Hepatic stellate cell (primary cell): ENCODE measurements around the gene NKX1-1.

Experiments used
- DNase-seq: peaks from one replicate; pipeline ENCODE4 v3.0.0; 2011; ENCODE audit warnings: low spot score

NKX1-1 gene

GRCh38 chr4:1385373-1386340 is 20.6 kb downstream of the NKX1-1 start:
- DNase-seq: no peak

- DNase-seq: no peak
Measured at GRCh38 chr4:1384675-1385372, 21.4 kb downstream of the NKX1-1 start.

- DNase-seq: no peak
Measured at GRCh38 chr4:1383728-1384591, 22.3 kb downstream of the NKX1-1 start.

GRCh38 chr4:1382776-1383727 is 23.2 kb downstream of the NKX1-1 start:
- no peak for DNase-seq

GRCh38 chr4:1381944-1382541 is 24.2 kb downstream of the NKX1-1 start:
- DNase-seq: no peak

- no peak for DNase-seq
Measured at GRCh38 chr4:1381181-1381621, 25.0 kb downstream of the NKX1-1 start.

- DNase-seq: no peak
Measured at GRCh38 chr4:1380368-1381151, 25.7 kb downstream of the NKX1-1 start.

- DNase-seq: no peak
Measured at GRCh38 chr4:1379801-1380331, 26.4 kb downstream of the NKX1-1 start.

GRCh38 chr4:1379351-1379781 is 26.9 kb downstream of the NKX1-1 start:
- no peak for DNase-seq

- DNase-seq: no peak
Measured at GRCh38 chr4:1378559-1379231, 27.5 kb downstream of the NKX1-1 start.

GRCh38 chr4:1377606-1378261 is 28.5 kb downstream of the NKX1-1 start:
- DNase-seq: no peak

GRCh38 chr4:1376841-1377605 is 29.2 kb downstream of the NKX1-1 start:
- DNase-seq: no peak

- DNase-seq: no peak
Measured at GRCh38 chr4:1376391-1376840, 29.8 kb downstream of the NKX1-1 start.

- no peak for DNase-seq
Measured at GRCh38 chr4:1375761-1376322, 30.4 kb downstream of the NKX1-1 start.

- DNase-seq: no peak
Measured at GRCh38 chr4:1375051-1375721, 31.1 kb downstream of the NKX1-1 start.

GRCh38 chr4:1374706-1375045 is 31.6 kb downstream of the NKX1-1 start:
- no peak for DNase-seq
